RWPE2 (cell line): Measurements from ENCODE around the gene TCL1A.
"Not testable (repeated sequence)": the region's sequence is repeated elsewhere in the genome, so short reads cannot be mapped to it uniquely, and the experiment has no call there.

ENCODE experiments used
- ATAC-seq: fragments of 200-7000 bp; cut with Tn5 transposase; 3 replicates; pipeline ENCODE4 v1.9.1; 2021; ENCODE audit warnings: low read depth
- DNase-seq: peaks from one replicate; pipeline ENCODE4 v3.0.0-alpha.2; 2020; ENCODE audit warnings: low spot score
- H3K27ac ChIP-seq: fragments of 450-650 bp; 2 replicates; pipeline ENCODE4 v1.5.1; 2017; ENCODE audit warnings: mild to moderate bottlenecking; ENCODE audit not compliant: poor library complexity, severe bottlenecking
- H3K27me3 ChIP-seq: fragments of 250-450 bp; sonication (Bioruptor Pico); 2 replicates; pipeline ENCODE4 v1.5.1; 2021; ENCODE audit warnings: mild to moderate bottlenecking, moderate library complexity; ENCODE audit not compliant: insufficient read depth, poor library complexity, severe bottlenecking
- H3K36me3 ChIP-seq: fragments of 250-450 bp; sonication (Bioruptor Pico); 2 replicates; pipeline ENCODE4 v1.5.1; 2020; ENCODE audit warnings: low read depth, mild to moderate bottlenecking, moderate library complexity
- H3K4me1 ChIP-seq: fragments of 250-450 bp; sonication (Bioruptor Pico); 2 replicates; pipeline ENCODE4 v1.5.1; 2021; ENCODE audit warnings: mild to moderate bottlenecking, moderate library complexity; ENCODE audit not compliant: insufficient read depth, poor library complexity, severe bottlenecking
- H3K4me3 ChIP-seq: fragments of 250-450 bp; sonication (Bioruptor Pico); 2 replicates; pipeline ENCODE4 v1.5.1; 2021; ENCODE audit warnings: mild to moderate bottlenecking, moderate library complexity; ENCODE audit not compliant: severe bottlenecking
- H3K9me3 ChIP-seq: fragments of 250-450 bp; sonication (Bioruptor Pico); 2 replicates; pipeline ENCODE4 v1.5.1; 2021; ENCODE audit warnings: mild to moderate bottlenecking, moderate library complexity; ENCODE audit not compliant: severe bottlenecking
- TF ChIP-seq, protein P1 (sequence below): fragments of 450-650 bp; IDR thresholded peaks from one replicate; pipeline ENCODE4 v1.5.1; 2017; ENCODE audit warnings: mild to moderate bottlenecking, moderate library complexity; ENCODE audit not compliant: poor library complexity, severe bottlenecking

TCL1A gene

DNA sequence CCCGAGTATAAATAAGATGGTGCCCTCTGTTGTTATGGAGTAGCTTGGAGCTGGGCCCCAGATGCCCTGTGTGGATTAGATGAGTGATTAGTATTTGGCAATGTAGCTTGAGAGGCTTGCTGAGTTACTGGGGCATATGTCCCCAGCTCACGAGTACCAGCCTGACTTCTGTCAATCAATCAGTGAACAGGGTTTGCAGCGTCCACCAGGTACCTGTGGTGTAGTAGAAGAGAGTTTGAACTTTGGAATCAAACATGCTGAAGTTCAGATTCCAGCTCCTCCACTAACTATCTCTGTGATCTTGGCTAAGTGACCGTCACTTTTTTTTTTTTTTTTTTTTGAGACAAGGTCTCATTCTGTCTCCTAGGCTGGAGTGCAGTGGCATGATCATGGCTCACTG lies 39.3 kb downstream of the TCL1A start:
- Histone ChIP-seq H3K27me3 (peaks cover 3% of the 10 kb centered on the region), H3K27ac (no peak overlapping the region), H3K36me3 (no peaks in the 10 kb centered on the region), H3K9me3 (no peaks in the 10 kb centered on the region), H3K4me1 (no peaks in the 10 kb centered on the region), H3K4me3 (no peak overlapping the region)
- ATAC-seq: no peak
- no peak for DNase-seq
- TF ChIP-seq, protein P1, sequence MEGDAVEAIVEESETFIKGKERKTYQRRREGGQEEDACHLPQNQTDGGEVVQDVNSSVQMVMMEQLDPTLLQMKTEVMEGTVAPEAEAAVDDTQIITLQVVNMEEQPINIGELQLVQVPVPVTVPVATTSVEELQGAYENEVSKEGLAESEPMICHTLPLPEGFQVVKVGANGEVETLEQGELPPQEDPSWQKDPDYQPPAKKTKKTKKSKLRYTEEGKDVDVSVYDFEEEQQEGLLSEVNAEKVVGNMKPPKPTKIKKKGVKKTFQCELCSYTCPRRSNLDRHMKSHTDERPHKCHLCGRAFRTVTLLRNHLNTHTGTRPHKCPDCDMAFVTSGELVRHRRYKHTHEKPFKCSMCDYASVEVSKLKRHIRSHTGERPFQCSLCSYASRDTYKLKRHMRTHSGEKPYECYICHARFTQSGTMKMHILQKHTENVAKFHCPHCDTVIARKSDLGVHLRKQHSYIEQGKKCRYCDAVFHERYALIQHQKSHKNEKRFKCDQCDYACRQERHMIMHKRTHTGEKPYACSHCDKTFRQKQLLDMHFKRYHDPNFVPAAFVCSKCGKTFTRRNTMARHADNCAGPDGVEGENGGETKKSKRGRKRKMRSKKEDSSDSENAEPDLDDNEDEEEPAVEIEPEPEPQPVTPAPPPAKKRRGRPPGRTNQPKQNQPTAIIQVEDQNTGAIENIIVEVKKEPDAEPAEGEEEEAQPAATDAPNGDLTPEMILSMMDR: no peak

DNA sequence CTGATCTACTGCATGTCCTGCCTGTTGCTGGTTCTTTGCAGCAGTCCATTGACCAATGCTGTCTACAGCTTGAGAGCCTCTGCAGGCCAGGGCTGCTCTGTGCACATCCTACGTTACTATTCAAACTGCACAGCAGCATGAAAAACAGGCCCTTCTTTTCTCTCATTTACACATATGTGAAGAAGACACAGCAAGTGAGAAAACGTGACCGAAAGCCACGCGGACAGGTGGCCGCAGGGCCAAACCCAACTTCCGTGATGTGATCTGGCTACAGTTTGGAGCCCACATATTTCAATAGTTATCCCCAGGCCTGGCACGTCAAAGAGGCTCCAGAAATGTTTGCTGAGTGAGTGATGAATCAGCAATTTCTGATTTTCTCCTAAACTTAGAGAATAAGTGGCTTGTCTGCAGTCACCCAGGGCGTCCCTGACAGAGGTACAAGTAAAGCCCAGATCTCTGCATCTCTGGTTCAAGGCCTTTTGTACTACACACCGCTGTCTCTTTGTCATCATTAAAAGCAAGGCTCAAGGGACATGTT lies 45.6 kb downstream of the TCL1A start:
- Histone ChIP-seq H3K27me3 (no peaks in the 10 kb centered on the region), H3K27ac (no peak overlapping the region), H3K4me1 (no peaks in the 10 kb centered on the region), H3K36me3 (no peaks in the 10 kb centered on the region), H3K9me3 (no peaks in the 10 kb centered on the region), H3K4me3 (no peak overlapping the region)
- ATAC-seq: no peak
- TF ChIP-seq, protein P1: no peak
- DNase-seq: no peak

DNA sequence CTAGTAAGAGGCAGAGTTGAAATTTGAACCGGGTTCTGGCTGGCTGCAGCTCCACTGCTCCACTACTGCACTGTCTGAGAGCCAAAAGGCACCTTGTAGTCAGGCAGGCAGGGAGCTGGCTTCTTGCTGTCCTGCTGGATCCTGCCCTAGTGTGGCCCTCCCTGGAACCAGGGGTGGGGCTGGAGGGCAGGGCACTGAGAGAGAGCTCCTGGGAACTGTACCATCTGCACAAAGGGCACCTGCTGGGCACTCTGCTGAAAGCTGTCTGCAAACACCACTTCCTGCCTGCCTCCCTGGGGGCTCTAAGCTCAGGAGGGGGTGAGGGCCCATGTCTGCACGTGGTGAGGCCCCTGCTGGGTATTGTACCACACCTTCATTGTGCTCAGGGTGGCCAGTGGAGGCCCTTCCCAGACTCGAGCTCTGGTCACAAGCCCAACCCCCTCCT lies 46.7 kb downstream of the TCL1A start:
- DNase-seq: no peak
- H3K4me3 ChIP-seq: no peak overlapping the region

DNA sequence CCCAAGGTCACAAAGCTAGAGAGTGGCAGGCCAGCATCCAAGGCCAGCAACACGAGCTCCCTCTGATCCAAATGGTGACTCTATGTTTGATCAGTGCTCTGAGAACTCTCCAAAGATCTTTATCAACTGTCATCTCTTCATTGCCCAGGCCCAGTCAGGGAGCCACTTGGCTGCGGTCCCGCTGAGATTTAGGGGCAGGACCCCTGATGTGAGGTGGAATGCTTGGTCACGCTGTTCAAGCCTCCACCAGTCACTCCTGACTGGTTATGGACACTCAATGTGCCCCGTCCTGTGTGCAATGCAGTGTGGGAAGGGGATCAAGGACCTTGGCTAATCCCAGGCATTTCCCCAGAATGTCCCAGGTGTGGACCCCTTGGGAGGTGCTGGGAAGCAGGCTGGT lies 47.5 kb downstream of the TCL1A start:
- H3K27me3 ChIP-seq: no peaks in the 10 kb centered on the region
- DNase-seq (no peak), ATAC-seq (no peak)
- TF ChIP-seq, protein P1: no peak
- no peaks in the 10 kb centered on the region for H3K4me1 ChIP-seq
- H3K4me3 ChIP-seq: no peak overlapping the region
- H3K27ac ChIP-seq: no peak overlapping the region
- no peaks in the 10 kb centered on the region for H3K36me3 ChIP-seq
- H3K9me3 ChIP-seq: no peaks in the 10 kb centered on the region

More for the DNA sequence above, 46.7 kb downstream of the TCL1A start:
- Histone ChIP-seq H3K27ac (no peak overlapping the region), H3K36me3 (no peaks in the 10 kb centered on the region), H3K27me3 (no peaks in the 10 kb centered on the region), H3K9me3 (no peaks in the 10 kb centered on the region), H3K4me1 (no peaks in the 10 kb centered on the region)
- no peak for ATAC-seq
- TF ChIP-seq, protein P1: no peak

DNA sequence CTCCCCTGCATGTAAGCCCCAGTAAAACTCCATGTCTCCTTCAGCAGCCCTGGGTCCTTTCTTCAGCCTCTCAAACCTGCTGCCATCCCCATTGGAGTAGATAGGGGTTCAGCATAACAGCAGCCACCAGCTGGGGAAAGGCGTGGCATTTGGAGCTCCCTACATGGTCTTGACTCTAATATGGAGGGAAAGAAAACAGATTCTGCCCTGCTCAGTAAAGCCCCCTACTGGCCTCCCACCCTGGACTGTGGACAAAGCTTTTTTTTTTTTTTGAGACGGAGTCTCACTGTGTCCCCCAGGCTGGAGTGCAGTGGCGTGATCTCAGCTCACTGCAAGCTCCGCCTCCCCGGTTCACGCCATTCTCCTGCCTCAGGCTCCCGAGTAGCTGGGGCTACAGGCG lies 48.4 kb downstream of the TCL1A start:
- H3K9me3 ChIP-seq, ATAC-seq, H3K4me1 ChIP-seq, H3K36me3 ChIP-seq, DNase-seq, H3K27ac ChIP-seq, H3K4me3 ChIP-seq, H3K27me3 ChIP-seq: not testable (repeated sequence)
